ENCODE results near the gene OXSM.

OXSM gene

DNA sequence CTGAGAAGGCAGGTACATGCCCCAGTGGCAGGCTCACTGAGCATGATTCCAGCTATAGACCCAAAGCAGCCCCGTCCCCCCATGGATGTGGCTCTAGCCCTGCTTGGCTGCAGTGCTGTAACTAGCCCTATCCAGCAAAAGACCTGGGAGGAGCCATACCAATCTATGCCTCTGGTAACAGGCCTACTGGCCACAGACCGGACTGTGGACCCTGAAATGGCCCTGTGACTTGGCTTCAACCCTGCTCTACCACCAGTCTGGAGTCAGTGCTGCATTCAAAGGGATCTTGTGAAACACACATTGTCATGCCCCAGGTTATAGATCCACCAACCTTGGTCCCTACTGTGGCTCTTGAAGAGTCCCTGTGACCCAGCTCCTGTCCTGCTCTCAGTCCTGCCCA is 46.7 kb downstream of the OXSM start:
- no peaks in the 10 kb centered on the region for H3K79me2 ChIP-seq (ENCODE audit: insufficient read depth, low read length)
- no peaks in the 10 kb centered on the region for H3K9me3 ChIP-seq (ENCODE audit: insufficient read depth, low read depth, low read length)
- no peaks in the 10 kb centered on the region for H3K27me3 ChIP-seq (ENCODE audit: insufficient read depth, low read length, poor library complexity, severe bottlenecking)
- H3K9me2 ChIP-seq (replicated peaks; ENCODE audit: low read depth, low read length) = no peaks in the 10 kb centered on the region
- H3K4me3 ChIP-seq (ENCODE audit: low read length, poor library complexity, severe bottlenecking) = no peak overlapping the region
- no peak overlapping the region for H2AFZ ChIP-seq (ENCODE audit: low read length)
- H3F3A ChIP-seq (ENCODE audit: low read depth) = no peaks in the 10 kb centered on the region
- no peak overlapping the region for H3K4me2 ChIP-seq (ENCODE audit: low read depth, low read length, poor library complexity, severe bottlenecking)
- H3K36me3 ChIP-seq (ENCODE audit: insufficient read depth, low read length) = no peaks in the 10 kb centered on the region
- H3K9ac ChIP-seq (ENCODE audit: low read depth, low read length, poor library complexity, severe bottlenecking) = no peak overlapping the region
- TF ChIP-seq EZH2phosphoT487 (IDR thresholded peaks at IDR 0.05; ENCODE audit: borderline replicate concordance) (no peak), CTCF (conservative IDR thresholded peaks at IDR 0.05; ENCODE audit: low read length) (no peak)
- H4K20me1 ChIP-seq (ENCODE audit: insufficient read depth, low read length, poor library complexity, severe bottlenecking) = no peaks in the 10 kb centered on the region
- H3K4me1 ChIP-seq (ENCODE audit: insufficient read depth, low read length, poor library complexity, severe bottlenecking) = peaks cover 12% of the 10 kb centered on the region

DNA sequence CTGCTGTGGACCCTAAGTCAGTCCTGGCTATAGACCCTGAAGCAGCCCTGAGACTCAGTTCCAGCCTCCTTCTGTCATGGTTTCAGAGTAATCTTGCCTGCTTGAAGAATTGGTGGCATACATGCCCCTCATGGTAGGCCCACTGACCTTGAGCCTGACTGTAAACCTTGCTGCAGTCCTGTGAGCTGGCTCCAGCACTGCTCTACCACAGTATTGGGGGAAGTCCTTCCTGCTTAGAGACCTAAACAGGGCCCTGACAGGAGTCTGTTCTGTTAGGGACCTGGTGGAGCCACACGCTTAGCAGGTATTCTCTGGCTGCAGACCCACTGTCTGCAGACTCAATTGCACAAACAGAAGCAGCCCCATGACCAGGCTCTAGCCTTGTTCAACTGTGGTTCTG is 47.1 kb downstream of the OXSM start:
- Histone ChIP-seq H3K4me1 (ENCODE audit: insufficient read depth, low read length, poor library complexity, severe bottlenecking) (peaks cover 8% of the 10 kb centered on the region), H4K20me1 (ENCODE audit: insufficient read depth, low read length, poor library complexity, severe bottlenecking) (no peaks in the 10 kb centered on the region), H3K4me2 (ENCODE audit: low read depth, low read length, poor library complexity, severe bottlenecking) (no peak overlapping the region), H3K27me3 (ENCODE audit: insufficient read depth, low read length, poor library complexity, severe bottlenecking) (no peaks in the 10 kb centered on the region), H3F3A (ENCODE audit: low read depth) (no peaks in the 10 kb centered on the region), H2AFZ (ENCODE audit: low read length) (0 out of 2 replicates have a peak overlapping the region, but pooled peaks have one; percentile 50), H3K79me2 (ENCODE audit: insufficient read depth, low read length) (no peaks in the 10 kb centered on the region), H3K4me3 (ENCODE audit: low read length, poor library complexity, severe bottlenecking) (no peak overlapping the region), H3K9me3 (ENCODE audit: insufficient read depth, low read depth, low read length) (no peaks in the 10 kb centered on the region), H3K9ac (ENCODE audit: low read depth, low read length, poor library complexity, severe bottlenecking) (no peak overlapping the region), H3K9me2 (replicated peaks; ENCODE audit: low read depth, low read length) (no peaks in the 10 kb centered on the region), H3K36me3 (ENCODE audit: insufficient read depth, low read length) (no peaks in the 10 kb centered on the region)
- TF ChIP-seq EZH2phosphoT487 (IDR thresholded peaks at IDR 0.05; ENCODE audit: borderline replicate concordance) (no peak), CTCF (conservative IDR thresholded peaks at IDR 0.05; ENCODE audit: low read length) (no peak)

DNA sequence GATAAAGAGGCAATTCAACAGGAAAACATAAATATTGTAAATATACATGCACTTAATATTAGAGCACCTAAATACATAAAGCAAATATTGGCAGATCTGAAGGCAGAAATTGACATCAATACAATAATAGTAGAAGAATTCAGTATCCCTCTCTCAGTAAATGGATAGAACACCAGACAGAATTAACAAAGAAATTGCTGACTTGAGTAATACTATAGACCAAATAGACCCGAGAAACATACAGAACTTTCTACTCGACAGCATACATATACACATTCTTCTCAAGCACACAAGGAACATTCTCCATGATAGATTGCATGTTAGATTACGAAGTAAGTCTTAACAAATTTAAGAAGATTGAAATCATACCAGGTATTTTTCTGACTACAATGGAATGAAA is 50.2 kb downstream of the OXSM start:
- Histone ChIP-seq H3F3A (ENCODE audit: low read depth) (no peaks in the 10 kb centered on the region), H3K9ac (ENCODE audit: low read depth, low read length, poor library complexity, severe bottlenecking) (no peak overlapping the region), H3K79me2 (ENCODE audit: insufficient read depth, low read length) (no peaks in the 10 kb centered on the region), H3K4me3 (ENCODE audit: low read length, poor library complexity, severe bottlenecking) (no peak overlapping the region), H3K9me3 (ENCODE audit: insufficient read depth, low read depth, low read length) (no peaks in the 10 kb centered on the region), H3K27me3 (ENCODE audit: insufficient read depth, low read length, poor library complexity, severe bottlenecking) (no peaks in the 10 kb centered on the region), H3K9me2 (replicated peaks; ENCODE audit: low read depth, low read length) (no peaks in the 10 kb centered on the region), H3K4me1 (ENCODE audit: insufficient read depth, low read length, poor library complexity, severe bottlenecking) (peaks cover 7% of the 10 kb centered on the region), H4K20me1 (ENCODE audit: insufficient read depth, low read length, poor library complexity, severe bottlenecking) (no peaks in the 10 kb centered on the region), H3K36me3 (ENCODE audit: insufficient read depth, low read length) (no peaks in the 10 kb centered on the region), H2AFZ (ENCODE audit: low read length) (no peak overlapping the region), H3K4me2 (ENCODE audit: low read depth, low read length, poor library complexity, severe bottlenecking) (no peak overlapping the region)
- TF ChIP-seq EZH2phosphoT487 (IDR thresholded peaks at IDR 0.05; ENCODE audit: borderline replicate concordance) (no peak), CTCF (conservative IDR thresholded peaks at IDR 0.05; ENCODE audit: low read length) (no peak)
